Osteocyte (in vitro differentiated cells): ENCODE measurements around the gene MAP7D2. TPM values are rescaled to one million over a fixed set of nuclear protein-coding genes. Genes with fewer than 3 reads are reported as not detected.

ENCODE experiments used
- DNase-seq: peaks from one replicate; pipeline ENCODE4 v3.0.0; 2021; ENCODE audit warnings: mixed read lengths; ENCODE audit not compliant: unreplicated experiment; ENCODE audit errors: extremely low spot score
- H3K27ac Mint-ChIP-seq: one replicate; pipeline ENCODE4 v1.8.0; 2021; ENCODE audit warnings: mild to moderate bottlenecking, mixed read lengths; ENCODE audit not compliant: unreplicated experiment
- H3K27me3 Mint-ChIP-seq: one replicate; pipeline ENCODE4 v1.8.0; 2021; ENCODE audit warnings: mixed read lengths; ENCODE audit not compliant: unreplicated experiment
- H3K36me3 Mint-ChIP-seq: one replicate; pipeline ENCODE4 v1.8.0; 2021; ENCODE audit warnings: mixed read lengths; ENCODE audit not compliant: unreplicated experiment
- H3K4me1 Mint-ChIP-seq: one replicate; pipeline ENCODE4 v1.8.0; 2021; ENCODE audit warnings: mixed read lengths; ENCODE audit not compliant: unreplicated experiment
- H3K4me3 Mint-ChIP-seq: one replicate; pipeline ENCODE4 v1.8.0; 2021; ENCODE audit warnings: mild to moderate bottlenecking, moderate library complexity, mixed read lengths; ENCODE audit not compliant: unreplicated experiment
- H3K9me3 Mint-ChIP-seq: one replicate; pipeline ENCODE4 v1.8.0; 2021; ENCODE audit warnings: mixed read lengths; ENCODE audit not compliant: unreplicated experiment
- total RNA-seq: library from RNA; stranded (reverse); gene quantifications from 2 replicates; pipeline ENCODE4 v1.2.1, GENCODE V29; 2021
- TF ChIP-seq, protein P1 (sequence below): fragments of 200-600 bp; sonication (generic); IDR thresholded peaks from 2 replicates; pipeline ENCODE4 v1.5.0; 2021; ENCODE audit warnings: antibody characterized with exemption, mild to moderate bottlenecking, moderate library complexity

The MAP7D2 gene
- total RNA-seq, 1 donor from 2014 or later: 0.11 TPM

DNA sequence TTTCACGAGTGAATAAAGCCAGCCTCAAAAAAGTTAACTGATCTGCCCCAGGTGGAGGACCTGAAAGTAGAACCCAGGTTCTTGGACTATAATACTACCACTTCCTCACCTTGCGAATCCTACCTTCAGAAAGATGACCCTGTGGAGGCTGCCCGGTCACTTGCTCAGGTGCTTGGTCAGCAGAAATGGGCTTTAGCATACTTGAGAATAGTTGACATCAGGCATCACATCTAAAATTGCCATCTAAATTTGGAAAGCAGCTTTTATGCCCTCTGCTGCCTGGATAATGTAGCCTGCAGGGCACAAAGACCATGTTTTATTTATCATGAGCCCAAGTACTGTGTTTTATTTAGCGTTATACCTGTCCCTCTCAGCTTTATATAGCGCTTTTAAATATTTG, 128.9 kb downstream of the MAP7D2 start:
- Mint-ChIP-seq H3K27ac (no peak overlapping the region), H3K9me3 (no peaks in the 10 kb centered on the region), H3K4me1 (peaks cover 10% of the 10 kb centered on the region), H3K27me3 (no peaks in the 10 kb centered on the region), H3K4me3 (no peak overlapping the region), H3K36me3 (no peaks in the 10 kb centered on the region)
- TF ChIP-seq, protein P1, sequence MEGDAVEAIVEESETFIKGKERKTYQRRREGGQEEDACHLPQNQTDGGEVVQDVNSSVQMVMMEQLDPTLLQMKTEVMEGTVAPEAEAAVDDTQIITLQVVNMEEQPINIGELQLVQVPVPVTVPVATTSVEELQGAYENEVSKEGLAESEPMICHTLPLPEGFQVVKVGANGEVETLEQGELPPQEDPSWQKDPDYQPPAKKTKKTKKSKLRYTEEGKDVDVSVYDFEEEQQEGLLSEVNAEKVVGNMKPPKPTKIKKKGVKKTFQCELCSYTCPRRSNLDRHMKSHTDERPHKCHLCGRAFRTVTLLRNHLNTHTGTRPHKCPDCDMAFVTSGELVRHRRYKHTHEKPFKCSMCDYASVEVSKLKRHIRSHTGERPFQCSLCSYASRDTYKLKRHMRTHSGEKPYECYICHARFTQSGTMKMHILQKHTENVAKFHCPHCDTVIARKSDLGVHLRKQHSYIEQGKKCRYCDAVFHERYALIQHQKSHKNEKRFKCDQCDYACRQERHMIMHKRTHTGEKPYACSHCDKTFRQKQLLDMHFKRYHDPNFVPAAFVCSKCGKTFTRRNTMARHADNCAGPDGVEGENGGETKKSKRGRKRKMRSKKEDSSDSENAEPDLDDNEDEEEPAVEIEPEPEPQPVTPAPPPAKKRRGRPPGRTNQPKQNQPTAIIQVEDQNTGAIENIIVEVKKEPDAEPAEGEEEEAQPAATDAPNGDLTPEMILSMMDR: no peak
- DNase-seq: no peak

DNA sequence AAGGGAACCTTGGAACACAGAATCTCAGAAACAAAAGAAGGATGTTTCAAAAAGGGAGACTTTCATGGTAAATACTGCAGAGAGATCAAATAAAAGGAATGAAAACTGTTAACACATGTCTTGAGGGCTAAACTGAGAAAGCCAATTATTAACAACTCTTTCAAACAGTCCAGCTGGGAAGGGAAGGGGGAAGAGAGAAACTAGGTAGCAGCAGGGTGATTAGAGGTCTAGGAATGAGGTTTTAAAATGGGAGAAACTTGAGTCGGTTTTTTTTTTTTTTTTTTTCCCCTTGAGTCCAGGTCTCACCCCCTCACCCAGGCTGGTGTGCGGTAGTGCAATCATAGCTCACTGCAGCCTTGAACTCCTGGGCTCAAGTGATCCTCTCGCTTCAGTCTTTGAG, 130.2 kb downstream of the MAP7D2 start:
- peak overlapping the region; percentile 16 for H3K27ac Mint-ChIP-seq
- peaks cover 15% of the 10 kb centered on the region for H3K4me1 Mint-ChIP-seq
- H3K27me3 Mint-ChIP-seq: no peaks in the 10 kb centered on the region
- H3K4me3 Mint-ChIP-seq: no peak overlapping the region
- TF ChIP-seq, protein P1: no peak
- no peak for DNase-seq
- no peaks in the 10 kb centered on the region for H3K36me3 Mint-ChIP-seq
- H3K9me3 Mint-ChIP-seq: no peaks in the 10 kb centered on the region

DNA sequence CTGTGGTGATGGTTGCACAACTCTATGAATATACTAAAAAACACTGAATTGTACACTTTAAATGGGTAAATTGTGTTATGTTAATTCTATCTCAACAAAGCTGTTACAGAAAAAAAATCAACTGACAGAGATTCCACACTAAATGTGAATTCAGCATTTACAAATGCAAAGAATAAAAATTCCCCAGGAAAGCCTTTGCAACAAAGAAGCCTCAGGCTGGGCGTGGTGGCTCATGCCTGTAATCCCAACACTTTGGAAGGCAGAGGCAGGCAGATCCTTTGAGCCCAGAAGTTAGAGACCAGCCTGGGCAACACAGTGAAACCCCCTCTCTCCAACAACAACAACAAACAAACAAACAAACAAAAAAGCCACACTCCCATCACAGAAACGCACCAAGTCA, 134.8 kb downstream of the MAP7D2 start:
- Mint-ChIP-seq H3K27ac (peak overlapping the region; percentile 44), H3K4me1 (peaks cover 9% of the 10 kb centered on the region), H3K36me3 (peaks cover 12% of the 10 kb centered on the region), H3K4me3 (no peak overlapping the region), H3K9me3 (peaks cover 23% of the 10 kb centered on the region), H3K27me3 (no peaks in the 10 kb centered on the region)
- TF ChIP-seq, protein P1: no peak
- peak; percentile 70 for DNase-seq

DNA sequence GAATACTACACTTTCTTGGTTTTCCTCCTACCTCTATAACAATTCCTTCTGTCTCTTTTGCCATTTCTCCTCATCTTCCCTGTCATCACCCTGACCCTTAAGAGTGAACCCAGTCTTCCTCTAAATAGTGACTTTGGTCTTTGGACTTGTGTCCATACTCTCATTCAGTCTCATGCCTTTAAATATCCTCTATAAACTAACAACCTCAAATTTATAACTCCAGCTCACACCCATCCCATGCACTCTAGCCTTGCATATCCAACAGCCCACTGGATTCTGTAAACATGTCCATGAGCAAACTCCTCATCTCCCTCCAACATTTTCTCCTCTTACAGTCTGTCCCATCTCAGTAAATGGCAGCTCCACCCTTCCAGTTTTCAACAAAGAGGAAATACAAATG, 140.9 kb downstream of the MAP7D2 start:
- H3K9me3 Mint-ChIP-seq: peaks cover 36% of the 10 kb centered on the region
- H3K4me3 Mint-ChIP-seq: no peak overlapping the region
- peaks cover 17% of the 10 kb centered on the region for H3K36me3 Mint-ChIP-seq
- TF ChIP-seq, protein P1: no peak
- DNase-seq: no peak
- H3K27me3 Mint-ChIP-seq: no peaks in the 10 kb centered on the region
- peaks cover 3% of the 10 kb centered on the region for H3K4me1 Mint-ChIP-seq
- H3K27ac Mint-ChIP-seq: no peak overlapping the region

DNA sequence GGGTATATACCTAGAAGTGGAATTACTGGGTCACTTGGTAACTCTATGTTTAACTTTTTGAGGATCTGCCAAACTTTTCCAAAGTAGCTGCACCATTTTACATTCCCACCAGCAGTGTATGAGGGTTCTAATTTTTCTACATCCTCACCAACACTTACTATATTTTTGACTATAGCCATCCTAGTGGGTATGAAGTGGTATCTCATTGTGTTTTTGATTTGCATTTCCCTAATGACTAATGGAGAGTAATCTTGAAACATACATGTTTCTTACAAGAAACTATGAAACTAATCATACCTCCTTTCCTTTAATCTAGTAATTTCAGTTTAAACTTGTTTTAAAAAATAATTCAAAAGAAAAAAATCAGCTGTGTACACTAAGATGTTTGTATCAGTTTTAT, 143.7 kb downstream of the MAP7D2 start:
- no peak overlapping the region for H3K27ac Mint-ChIP-seq
- TF ChIP-seq, protein P1: no peak

More for the DNA sequence above, 143.7 kb downstream of the MAP7D2 start:
- peaks cover 14% of the 10 kb centered on the region for H3K36me3 Mint-ChIP-seq
- H3K27me3 Mint-ChIP-seq: no peaks in the 10 kb centered on the region
- peaks cover 21% of the 10 kb centered on the region for H3K9me3 Mint-ChIP-seq
- no peaks in the 10 kb centered on the region for H3K4me1 Mint-ChIP-seq
- no peak overlapping the region for H3K4me3 Mint-ChIP-seq
- DNase-seq: no peak
